IPS-15b (cell line): ENCODE data around the gene KCNH8.

ENCODE experiments used
- H3K27me3 ChIP-seq: one replicate; pipeline ENCODE4 v1.6.1; 2013; ENCODE audit warnings: low read length; ENCODE audit not compliant: control insufficient read depth, insufficient read depth
- H3K36me3 ChIP-seq: one replicate; pipeline ENCODE4 v1.6.1; 2013; ENCODE audit warnings: low read length; ENCODE audit not compliant: control insufficient read depth, insufficient read depth
- H3K4me1 ChIP-seq: one replicate; pipeline ENCODE4 v1.6.1; 2013; ENCODE audit warnings: mild to moderate bottlenecking, low read length; ENCODE audit not compliant: control insufficient read depth, insufficient read depth
- H3K4me3 ChIP-seq: one replicate; pipeline ENCODE4 v1.5.1; 2013; ENCODE audit warnings: low read depth, low read length
- H3K9ac ChIP-seq: one replicate; pipeline ENCODE4 v1.6.1; 2013; ENCODE audit warnings: low read depth, mild to moderate bottlenecking, low read length
- H3K9me3 ChIP-seq: one replicate; pipeline ENCODE4 v1.6.1; 2013; ENCODE audit warnings: mild to moderate bottlenecking, low read length; ENCODE audit not compliant: control insufficient read depth, insufficient read depth

Gene KCNH8

DNA sequence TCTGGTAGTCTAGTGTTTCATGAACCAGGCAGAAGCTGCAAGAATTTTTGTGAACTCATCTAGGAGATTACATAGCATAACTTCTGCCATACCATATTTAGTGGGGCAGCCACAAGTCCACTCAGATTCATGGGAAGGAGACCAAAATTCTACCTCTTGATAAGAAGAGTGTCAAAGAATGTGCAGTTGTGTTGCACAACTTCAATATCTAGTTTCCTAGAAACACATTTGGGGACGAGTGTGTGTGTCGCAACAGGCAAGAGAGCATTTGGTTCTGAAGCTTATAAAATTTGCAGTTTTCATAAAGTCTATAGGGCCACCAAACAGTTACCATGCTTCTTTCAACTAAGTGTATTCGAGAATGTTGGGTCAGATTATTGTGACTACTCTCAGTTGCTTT is 115.3 kb downstream of the KCNH8 start:
- peaks cover 23% of the 10 kb centered on the region for H3K4me1 ChIP-seq

DNA sequence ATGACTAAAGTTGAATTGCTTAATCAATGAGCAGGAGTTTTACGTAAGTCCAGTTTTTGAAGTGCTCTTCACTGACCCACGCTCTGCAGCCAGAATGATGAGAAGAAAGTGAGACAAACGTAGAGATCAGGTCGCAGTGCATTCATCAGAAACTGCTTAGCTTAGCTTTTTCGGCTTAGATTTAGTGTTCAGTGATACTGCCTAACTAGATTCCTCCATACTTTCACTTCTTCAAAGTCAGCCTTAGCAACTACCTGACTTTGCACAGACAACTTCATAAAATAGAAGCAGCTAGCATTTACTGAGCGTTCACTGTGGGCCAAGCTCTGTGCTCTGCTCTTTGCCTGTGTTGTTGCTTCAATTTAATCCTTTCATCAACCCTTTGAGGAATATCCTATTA is 116.1 kb downstream of the KCNH8 start:
- H3K27me3 ChIP-seq: no peaks in the 10 kb centered on the region
- no peaks in the 10 kb centered on the region for H3K9me3 ChIP-seq
- H3K9ac ChIP-seq: no peak overlapping the region
- no peaks in the 10 kb centered on the region for H3K36me3 ChIP-seq
- H3K4me3 ChIP-seq: no peak overlapping the region
- peaks cover 24% of the 10 kb centered on the region for H3K4me1 ChIP-seq

More for the DNA sequence above, 115.3 kb downstream of the KCNH8 start:
- no peak overlapping the region for H3K4me3 ChIP-seq
- no peak overlapping the region for H3K9ac ChIP-seq
- no peaks in the 10 kb centered on the region for H3K27me3 ChIP-seq
- H3K36me3 ChIP-seq: no peaks in the 10 kb centered on the region
- no peaks in the 10 kb centered on the region for H3K9me3 ChIP-seq

GRCh38 chr3:19267040-19267439 is 118.7 kb downstream of the KCNH8 start:
- Histone ChIP-seq H3K4me3 (no peak overlapping the region), H3K4me1 (peaks cover 26% of the 10 kb centered on the region), H3K9ac (no peak overlapping the region), H3K27me3 (no peaks in the 10 kb centered on the region), H3K9me3 (no peaks in the 10 kb centered on the region), H3K36me3 (no peaks in the 10 kb centered on the region)

DNA sequence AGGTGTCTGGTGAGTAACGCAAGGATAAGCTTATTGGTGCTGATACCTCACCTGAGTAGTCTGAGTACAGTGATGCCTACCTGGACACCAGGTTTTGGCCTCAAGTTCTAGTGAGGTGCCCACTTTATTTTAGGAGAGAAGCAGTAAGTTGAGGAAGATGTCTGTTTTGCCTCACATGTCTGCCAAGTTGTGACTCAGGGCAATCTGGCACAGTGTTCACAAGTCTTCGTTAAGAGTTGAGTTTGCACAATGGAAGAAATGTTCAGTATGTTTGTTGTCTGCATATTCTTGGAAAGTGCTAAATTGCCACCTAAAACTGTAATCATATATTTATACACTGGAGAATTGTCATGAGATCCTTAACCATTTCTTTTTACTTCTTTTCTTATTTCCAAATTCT is 122.2 kb downstream of the KCNH8 start:
- H3K4me1 ChIP-seq: peaks cover 33% of the 10 kb centered on the region
- no peaks in the 10 kb centered on the region for H3K27me3 ChIP-seq
- no peak overlapping the region for H3K9ac ChIP-seq
- H3K4me3 ChIP-seq: no peak overlapping the region
- H3K36me3 ChIP-seq: no peaks in the 10 kb centered on the region
- no peaks in the 10 kb centered on the region for H3K9me3 ChIP-seq

DNA sequence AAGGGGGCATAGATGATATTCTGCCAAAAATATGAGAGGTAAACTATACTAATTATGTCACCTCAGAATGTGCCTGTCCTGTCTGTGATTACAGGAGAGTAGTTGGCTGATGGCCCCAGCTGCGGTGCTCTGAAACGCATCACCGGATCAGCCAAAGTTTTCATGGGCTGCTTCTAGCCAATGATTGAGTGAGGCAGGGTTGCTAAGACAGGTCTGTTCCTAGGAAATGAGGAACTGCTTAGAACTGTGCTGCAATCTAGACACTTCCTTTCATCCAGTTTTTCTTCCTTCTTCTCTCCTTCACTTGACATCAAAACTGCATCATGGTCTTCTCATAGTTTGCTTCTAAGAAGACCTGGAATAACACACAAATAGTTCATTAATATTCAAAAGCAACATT is 124.0 kb downstream of the KCNH8 start:
- Histone ChIP-seq H3K27me3 (no peaks in the 10 kb centered on the region), H3K4me3 (no peak overlapping the region), H3K9ac (no peak overlapping the region), H3K4me1 (peaks cover 23% of the 10 kb centered on the region), H3K36me3 (no peaks in the 10 kb centered on the region), H3K9me3 (no peaks in the 10 kb centered on the region)

- Histone ChIP-seq H3K4me3 (no peak overlapping the region), H3K4me1 (peaks cover 17% of the 10 kb centered on the region), H3K9me3 (no peaks in the 10 kb centered on the region), H3K27me3 (no peaks in the 10 kb centered on the region), H3K9ac (no peak overlapping the region), H3K36me3 (no peaks in the 10 kb centered on the region)
Measured at GRCh38 chr3:19273091-19273490, 124.8 kb downstream of the KCNH8 start.

DNA sequence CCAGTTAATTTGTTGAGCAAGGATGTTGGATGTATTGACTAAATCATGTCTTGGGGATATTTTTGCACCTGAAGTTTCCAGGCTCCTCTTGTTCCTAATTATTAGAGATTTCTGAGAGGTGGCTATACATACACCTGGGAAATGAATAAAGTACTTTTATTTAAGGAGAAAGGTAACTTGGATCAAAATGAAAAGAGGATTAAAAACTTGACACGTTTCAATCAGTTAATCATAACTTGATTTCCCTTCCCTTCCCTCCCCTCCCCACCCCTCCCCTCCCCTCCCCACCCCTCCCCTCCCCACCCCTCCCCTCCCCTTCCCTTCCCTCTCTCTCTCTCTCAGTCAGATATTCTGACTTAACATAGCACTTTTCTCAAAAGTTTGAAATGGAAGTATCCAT is 126.3 kb downstream of the KCNH8 start:
- H3K9ac ChIP-seq: no peak overlapping the region
- no peaks in the 10 kb centered on the region for H3K9me3 ChIP-seq

DNA sequence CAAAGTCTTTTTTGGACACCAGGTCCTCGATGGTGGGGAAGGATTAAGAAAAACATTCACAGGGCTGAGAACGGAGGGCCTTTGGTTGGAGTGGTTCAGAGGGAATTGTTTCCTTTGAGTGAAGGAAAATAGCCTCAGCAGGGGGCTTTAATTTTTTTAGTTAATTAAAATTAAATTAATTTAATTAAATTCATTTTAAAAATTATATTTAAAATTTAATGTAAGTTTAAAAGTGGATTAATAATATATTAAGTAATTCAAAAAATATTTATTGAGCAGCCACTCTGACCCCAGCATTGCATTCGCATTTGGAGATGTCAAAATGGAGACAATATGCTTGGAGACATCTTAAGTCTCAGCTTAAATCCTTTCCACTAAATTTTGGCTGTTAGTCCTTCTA is 136.7 kb downstream of the KCNH8 start:
- H3K9ac ChIP-seq: no peak overlapping the region
- H3K4me1 ChIP-seq: no peaks in the 10 kb centered on the region
- H3K4me3 ChIP-seq: no peak overlapping the region
- no peaks in the 10 kb centered on the region for H3K27me3 ChIP-seq
- H3K36me3 ChIP-seq: no peaks in the 10 kb centered on the region
- H3K9me3 ChIP-seq: no peaks in the 10 kb centered on the region

More for the DNA sequence above, 126.3 kb downstream of the KCNH8 start:
- H3K27me3 ChIP-seq: no peaks in the 10 kb centered on the region
- H3K4me1 ChIP-seq: peaks cover 11% of the 10 kb centered on the region
- no peaks in the 10 kb centered on the region for H3K36me3 ChIP-seq
- no peak overlapping the region for H3K4me3 ChIP-seq

DNA sequence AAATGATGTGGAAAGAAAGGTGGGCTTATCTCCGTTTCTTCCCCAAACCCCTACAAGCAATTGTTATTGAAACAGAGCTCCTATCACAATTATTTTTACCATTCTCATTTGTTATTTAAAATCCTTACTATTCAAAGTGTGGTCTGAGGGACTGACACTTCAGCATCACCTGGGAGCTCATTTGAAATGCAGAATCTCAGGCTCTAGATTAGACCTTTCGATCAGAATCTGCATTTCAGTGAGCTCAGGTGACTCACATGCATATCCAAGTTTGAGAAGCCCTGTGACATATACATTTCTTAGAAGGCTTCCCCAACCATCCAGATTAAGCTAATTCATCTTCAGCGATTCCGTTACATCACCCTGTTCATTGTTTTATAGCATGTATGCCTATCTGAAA is 145.0 kb downstream of the KCNH8 start:
- H3K9me3 ChIP-seq: no peaks in the 10 kb centered on the region
- H3K4me1 ChIP-seq: peaks cover 23% of the 10 kb centered on the region
- no peak overlapping the region for H3K9ac ChIP-seq
- H3K4me3 ChIP-seq: no peak overlapping the region
- H3K36me3 ChIP-seq: no peaks in the 10 kb centered on the region
- no peaks in the 10 kb centered on the region for H3K27me3 ChIP-seq

DNA sequence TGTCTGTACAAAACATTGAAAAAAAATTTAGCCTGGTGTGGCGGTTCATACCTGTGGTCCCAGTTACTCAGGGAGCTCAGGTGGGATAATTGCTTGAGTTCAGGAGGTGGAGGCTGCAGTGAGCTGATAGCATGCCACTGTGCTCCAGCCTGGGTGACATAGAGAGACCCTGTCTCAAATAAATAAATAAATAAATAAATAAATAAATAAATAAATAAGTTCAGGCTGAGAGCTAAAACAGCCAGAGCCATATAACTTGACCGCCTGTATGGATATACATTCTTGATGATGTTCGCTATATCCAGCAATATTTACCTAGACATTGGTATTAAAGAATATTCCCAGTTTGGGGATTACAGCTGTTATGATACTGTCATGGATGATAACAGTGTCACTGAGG is 146.9 kb downstream of the KCNH8 start:
- Histone ChIP-seq H3K4me1 (peaks cover 23% of the 10 kb centered on the region), H3K9ac (no peak overlapping the region), H3K9me3 (no peaks in the 10 kb centered on the region), H3K36me3 (no peaks in the 10 kb centered on the region), H3K4me3 (no peak overlapping the region), H3K27me3 (no peaks in the 10 kb centered on the region)

DNA sequence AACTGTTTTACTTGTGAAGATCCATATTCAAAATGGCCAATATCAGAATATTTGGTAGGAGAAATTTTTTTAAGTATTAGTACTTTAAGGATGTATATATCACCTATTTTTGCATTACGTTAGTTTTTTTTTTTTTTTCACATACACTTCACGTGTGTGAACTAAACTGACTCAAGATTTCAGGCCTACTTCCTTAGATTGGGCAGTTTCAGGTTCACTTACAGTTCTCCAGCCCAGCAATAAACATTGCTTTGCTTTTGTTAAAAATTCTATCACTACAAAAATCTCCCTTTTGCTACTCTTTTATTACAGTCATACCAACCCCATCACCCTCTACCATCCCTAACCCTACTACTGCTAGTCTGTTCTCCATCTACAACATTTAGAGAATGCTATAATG is 183.6 kb downstream of the KCNH8 start:
- H3K4me3 ChIP-seq: no peak overlapping the region
- H3K27me3 ChIP-seq: no peaks in the 10 kb centered on the region
- H3K9ac ChIP-seq: no peak overlapping the region
- peaks cover 3% of the 10 kb centered on the region for H3K4me1 ChIP-seq
- H3K36me3 ChIP-seq: no peaks in the 10 kb centered on the region
- no peaks in the 10 kb centered on the region for H3K9me3 ChIP-seq

DNA sequence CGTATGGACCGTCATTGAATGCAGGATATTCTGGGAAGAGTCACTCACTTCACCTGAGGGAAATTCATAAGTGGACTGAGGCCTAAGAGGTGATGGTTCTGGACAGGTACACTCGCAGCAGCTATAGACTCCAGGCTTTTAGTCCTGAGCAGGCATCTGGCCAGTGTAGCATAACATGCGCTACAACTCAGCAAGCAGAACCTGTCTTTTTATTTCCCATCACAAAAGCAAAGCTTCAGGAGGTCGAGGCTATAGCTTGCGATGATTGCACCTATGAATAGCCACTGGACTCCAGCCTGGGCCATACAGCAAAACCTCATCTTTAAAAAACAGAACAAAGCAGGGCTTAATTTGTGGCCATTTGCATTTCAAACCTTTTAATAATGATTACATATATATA is 185.8 kb downstream of the KCNH8 start:
- H3K9me3 ChIP-seq: no peaks in the 10 kb centered on the region
- H3K27me3 ChIP-seq: no peaks in the 10 kb centered on the region
- H3K4me1 ChIP-seq: peaks cover 3% of the 10 kb centered on the region
- H3K4me3 ChIP-seq: no peak overlapping the region
- no peaks in the 10 kb centered on the region for H3K36me3 ChIP-seq
- no peak overlapping the region for H3K9ac ChIP-seq

GRCh38 chr3:19338769-19339168 is 190.5 kb downstream of the KCNH8 start:
- Histone ChIP-seq H3K9ac (no peak overlapping the region), H3K4me3 (no peak overlapping the region), H3K9me3 (no peaks in the 10 kb centered on the region), H3K4me1 (peaks cover 3% of the 10 kb centered on the region), H3K36me3 (no peaks in the 10 kb centered on the region), H3K27me3 (no peaks in the 10 kb centered on the region)
